WERI-Rb-1 (cell line): ENCODE data around the gene PRSS33.

Experiments
- DNase-seq: peaks from one replicate; pipeline ENCODE4 v3.0.0-alpha.2; 2020
- H3K27ac ChIP-seq: fragments of 250-450 bp; sonication (Bioruptor Pico); 2 replicates; pipeline ENCODE4 v1.5.1; 2020; ENCODE audit warnings: mild to moderate bottlenecking, moderate library complexity
- H3K27me3 ChIP-seq: fragments of 250-450 bp; sonication (Bioruptor Pico); 2 replicates; pipeline ENCODE4 v1.5.1; 2021; ENCODE audit warnings: mild to moderate bottlenecking, low read depth, moderate library complexity; ENCODE audit not compliant: insufficient read depth, severe bottlenecking
- H3K36me3 ChIP-seq: fragments of 250-450 bp; sonication (Bioruptor Pico); 2 replicates; pipeline ENCODE4 v1.5.1; 2020; ENCODE audit warnings: mild to moderate bottlenecking, moderate library complexity
- H3K4me3 ChIP-seq: 2 replicates; pipeline ENCODE4 v1.5.1; 2011; ENCODE audit warnings: low read depth, mild to moderate bottlenecking, control low read depth, low read length
- H3K9me3 ChIP-seq: fragments of 250-450 bp; sonication (Bioruptor Pico); 2 replicates; pipeline ENCODE4 v1.5.1; 2021; ENCODE audit warnings: mild to moderate bottlenecking, moderate library complexity; ENCODE audit not compliant: severe bottlenecking
- TF ChIP-seq, protein P1 (sequence below): IDR thresholded peaks from 2 replicates; pipeline ENCODE4 v1.5.1; 2011; ENCODE audit warnings: low read depth, mild to moderate bottlenecking, control low read depth, inconsistent platforms, low read length

PRSS33 gene

DNA sequence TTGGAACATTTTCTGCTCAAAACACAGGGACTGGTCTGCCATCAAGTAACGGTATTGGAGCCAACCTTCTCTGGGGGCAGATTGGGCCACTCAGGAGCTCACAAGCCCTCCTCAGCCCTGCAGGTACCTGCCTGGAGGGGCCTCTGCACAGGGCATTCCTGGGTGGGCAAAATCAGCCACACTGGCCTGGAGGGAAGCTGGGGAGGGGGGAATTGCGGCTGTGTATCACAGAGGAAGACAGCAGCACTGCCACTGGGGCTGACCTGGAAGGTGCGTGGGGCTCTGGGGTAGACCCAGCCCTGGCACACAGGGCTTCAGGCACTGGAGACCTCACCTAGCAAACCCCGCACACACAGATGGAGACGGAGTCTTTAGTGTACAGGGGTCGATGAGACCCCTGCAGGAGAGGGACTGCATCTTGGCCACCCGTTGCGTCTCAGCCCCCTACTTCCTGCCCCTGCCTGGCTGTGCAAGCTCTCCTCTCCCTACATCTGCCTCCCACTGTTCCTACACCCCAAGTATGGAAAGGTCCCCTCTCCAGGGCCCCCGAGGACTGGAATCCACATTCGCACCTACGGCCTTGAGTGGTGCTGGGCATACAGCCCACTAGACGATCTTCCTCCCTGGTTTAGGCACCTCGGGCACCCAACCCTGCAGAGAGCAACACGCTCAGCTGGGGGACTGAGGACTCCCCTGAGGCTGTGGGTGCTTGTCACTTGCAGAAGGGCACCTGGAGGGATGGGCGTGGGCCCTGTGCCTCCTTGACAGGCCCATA, 42.1 kb downstream of the PRSS33 start:
- Histone ChIP-seq H3K27ac (no peak overlapping the region), H3K4me3 (no peak overlapping the region), H3K9me3 (no peaks in the 10 kb centered on the region), H3K36me3 (peaks cover 7% of the 10 kb centered on the region), H3K27me3 (no peaks in the 10 kb centered on the region)
- DNase-seq: no peak
- TF ChIP-seq, protein P1, sequence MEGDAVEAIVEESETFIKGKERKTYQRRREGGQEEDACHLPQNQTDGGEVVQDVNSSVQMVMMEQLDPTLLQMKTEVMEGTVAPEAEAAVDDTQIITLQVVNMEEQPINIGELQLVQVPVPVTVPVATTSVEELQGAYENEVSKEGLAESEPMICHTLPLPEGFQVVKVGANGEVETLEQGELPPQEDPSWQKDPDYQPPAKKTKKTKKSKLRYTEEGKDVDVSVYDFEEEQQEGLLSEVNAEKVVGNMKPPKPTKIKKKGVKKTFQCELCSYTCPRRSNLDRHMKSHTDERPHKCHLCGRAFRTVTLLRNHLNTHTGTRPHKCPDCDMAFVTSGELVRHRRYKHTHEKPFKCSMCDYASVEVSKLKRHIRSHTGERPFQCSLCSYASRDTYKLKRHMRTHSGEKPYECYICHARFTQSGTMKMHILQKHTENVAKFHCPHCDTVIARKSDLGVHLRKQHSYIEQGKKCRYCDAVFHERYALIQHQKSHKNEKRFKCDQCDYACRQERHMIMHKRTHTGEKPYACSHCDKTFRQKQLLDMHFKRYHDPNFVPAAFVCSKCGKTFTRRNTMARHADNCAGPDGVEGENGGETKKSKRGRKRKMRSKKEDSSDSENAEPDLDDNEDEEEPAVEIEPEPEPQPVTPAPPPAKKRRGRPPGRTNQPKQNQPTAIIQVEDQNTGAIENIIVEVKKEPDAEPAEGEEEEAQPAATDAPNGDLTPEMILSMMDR: no peak

DNA sequence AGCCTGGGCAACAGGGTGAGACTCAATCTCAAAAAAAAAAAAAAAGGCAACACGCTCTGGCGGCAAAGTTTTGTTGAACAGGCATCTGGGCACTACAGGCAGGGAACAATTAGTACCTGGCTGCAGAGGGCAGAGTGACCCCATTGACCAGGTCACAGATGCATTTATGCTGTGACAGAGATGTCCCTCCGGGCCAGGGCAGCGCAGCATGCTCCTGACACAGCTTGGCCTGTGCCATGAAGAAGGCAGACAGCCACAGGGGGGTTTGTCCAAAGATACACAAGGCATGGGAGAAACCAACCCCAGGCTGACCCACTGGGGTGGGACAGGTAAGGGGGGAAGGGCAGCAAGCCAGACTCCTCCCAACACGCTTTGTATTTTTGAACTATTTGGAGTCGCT, 42.6 kb downstream of the PRSS33 start:
- no peak overlapping the region for H3K4me3 ChIP-seq
- H3K27ac ChIP-seq: no peak overlapping the region
- TF ChIP-seq, protein P1: no peak
- DNase-seq: no peak
- no peaks in the 10 kb centered on the region for H3K9me3 ChIP-seq
- H3K27me3 ChIP-seq: no peaks in the 10 kb centered on the region
- peaks cover 4% of the 10 kb centered on the region for H3K36me3 ChIP-seq

DNA sequence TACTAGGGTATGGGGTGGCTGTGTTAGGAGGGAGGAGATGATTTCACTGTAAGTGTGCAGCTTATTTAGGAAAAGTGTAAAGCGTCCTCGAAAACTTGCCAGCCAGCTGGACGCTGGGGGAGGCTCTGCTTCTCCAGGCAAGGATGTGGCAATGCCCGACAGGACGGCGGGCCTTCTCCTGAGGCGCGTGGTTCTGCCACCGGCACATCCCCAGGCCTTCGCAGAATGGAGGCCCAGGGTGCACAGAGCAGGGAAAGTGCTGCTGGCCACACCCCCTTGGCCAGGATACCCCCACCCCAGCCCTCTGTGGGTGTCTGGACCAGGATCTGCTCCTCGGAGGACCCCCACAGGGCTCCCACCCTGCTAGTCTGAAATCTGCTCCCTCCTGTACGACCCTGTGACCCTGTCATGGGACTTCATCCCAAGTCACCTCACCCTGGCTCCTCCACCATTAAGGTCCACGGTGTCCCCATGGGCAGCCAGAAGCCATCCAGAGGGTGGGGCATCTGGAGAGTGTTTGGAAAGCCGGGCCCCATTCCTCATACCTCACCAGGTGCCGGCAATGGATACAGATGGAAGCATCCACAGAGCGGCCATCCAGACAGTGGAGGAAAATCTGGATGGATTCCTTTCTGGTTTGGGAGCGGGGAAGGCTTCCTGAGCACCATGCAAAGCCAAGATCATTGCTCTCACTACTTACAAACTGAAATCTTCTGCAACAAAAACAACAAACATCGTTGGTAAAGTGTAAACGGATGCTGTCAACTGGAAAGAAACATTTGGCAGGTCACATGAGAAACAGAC, 44.2 kb downstream of the PRSS33 start:
- Histone ChIP-seq H3K9me3 (no peaks in the 10 kb centered on the region), H3K36me3 (no peaks in the 10 kb centered on the region), H3K27ac (no peak overlapping the region), H3K27me3 (no peaks in the 10 kb centered on the region), H3K4me3 (no peak overlapping the region)
- DNase-seq: no peak
- TF ChIP-seq, protein P1: no peak

DNA sequence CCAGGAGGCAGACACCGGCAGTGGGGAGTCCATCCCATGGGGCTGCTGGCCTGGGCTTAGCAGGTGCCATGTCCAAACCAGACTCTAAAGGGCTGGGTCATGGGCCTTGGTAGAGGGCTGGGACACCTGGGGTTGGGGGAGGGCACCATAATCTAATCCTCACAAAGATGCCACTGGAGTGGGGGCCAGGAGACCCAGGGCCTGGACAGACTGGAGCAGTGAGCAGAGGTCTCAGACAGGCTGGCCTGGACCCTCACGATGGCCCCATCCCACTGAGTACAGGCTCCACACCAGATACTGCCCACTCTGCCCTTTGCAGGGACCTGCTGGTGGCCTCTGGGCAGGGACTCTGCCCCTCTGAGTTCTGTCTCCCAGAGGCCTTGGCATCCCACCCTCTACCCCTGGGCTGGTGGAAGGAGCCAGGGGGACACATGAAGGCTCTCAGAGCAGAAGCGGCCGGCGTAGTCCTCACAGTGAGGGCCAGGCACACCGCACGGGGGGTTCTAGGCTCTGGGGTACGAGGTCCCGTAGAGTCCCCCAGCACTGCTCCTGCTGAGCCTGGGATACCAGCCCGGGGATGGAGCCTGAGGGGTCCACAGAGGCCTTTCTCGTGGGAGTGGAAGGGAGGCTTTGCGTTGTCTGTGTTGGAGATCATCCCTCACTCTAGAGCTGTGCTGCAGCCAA, 44.9 kb downstream of the PRSS33 start:
- DNase-seq: no peak
- Histone ChIP-seq H3K27me3 (no peaks in the 10 kb centered on the region), H3K4me3 (no peak overlapping the region), H3K9me3 (no peaks in the 10 kb centered on the region), H3K27ac (no peak overlapping the region), H3K36me3 (no peaks in the 10 kb centered on the region)
- TF ChIP-seq, protein P1: no peak

DNA sequence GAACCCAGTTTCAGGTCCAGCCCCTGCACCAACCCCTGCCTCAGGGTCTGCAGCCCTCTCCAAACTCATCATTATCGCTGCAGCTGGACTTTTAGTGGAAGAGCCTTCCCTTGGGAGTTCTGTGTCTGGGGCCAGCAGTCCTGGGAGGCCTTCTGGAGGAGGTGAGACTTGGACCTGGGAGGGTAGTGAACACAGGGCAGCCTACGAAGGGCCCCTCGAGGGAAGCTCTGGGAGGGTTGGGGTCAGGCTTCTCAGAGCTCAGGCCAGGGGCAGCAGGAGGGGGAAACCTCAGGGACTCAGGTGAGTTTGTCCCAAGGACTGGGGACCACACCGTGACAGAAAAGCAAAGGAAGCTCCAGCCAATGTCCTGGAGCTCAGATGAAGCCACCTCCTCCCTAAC, 46.2 kb downstream of the PRSS33 start:
- DNase-seq: no peak
- no peaks in the 10 kb centered on the region for H3K36me3 ChIP-seq
- no peak overlapping the region for H3K27ac ChIP-seq
- TF ChIP-seq, protein P1: no peak
- no peaks in the 10 kb centered on the region for H3K9me3 ChIP-seq
- no peaks in the 10 kb centered on the region for H3K27me3 ChIP-seq
- no peak overlapping the region for H3K4me3 ChIP-seq
